K562 (cell line): ENCODE results near the gene NAA80. TPM values are rescaled to one million over a fixed set of nuclear protein-coding genes. Genes with fewer than 3 reads are reported as not detected.

Experiments used
- CBFB ChIP-seq: sonication (generic); formaldehyde crosslinking; IDR thresholded peaks from 2 replicates; pipeline ENCODE4 v1.4.0; 2020; ENCODE audit warnings: mild to moderate bottlenecking, missing genetic modification reagents
- ELF4 ChIP-seq: fragments of 450-650 bp; formaldehyde crosslinking; IDR thresholded peaks from 2 replicates; pipeline ENCODE4 v1.4.0; 2022; ENCODE audit warnings: missing genetic modification characterization
- HOXB6 ChIP-seq: fragments of 250-450 bp; sonication (Bioruptor Pico); IDR thresholded peaks from 2 replicates; pipeline ENCODE4 v1.5.1; 2022; ENCODE audit warnings: mild to moderate bottlenecking, borderline replicate concordance
- MCM2 ChIP-seq: fragments of 450-650 bp; IDR thresholded peaks from 2 replicates; pipeline ENCODE4 v1.6.1; 2017; ENCODE audit warnings: low read depth, mild to moderate bottlenecking
- PRMT5 ChIP-seq: sonication (generic); formaldehyde crosslinking; IDR thresholded peaks from 2 replicates; pipeline ENCODE4 v1.5.0; 2020; ENCODE audit warnings: missing genetic modification reagents
- RBM17 ChIP-seq: fragments of 200-400 bp; formaldehyde crosslinking; IDR thresholded peaks from 2 replicates; pipeline ENCODE4 v1.6.1; 2017; ENCODE audit warnings: low read depth, mild to moderate bottlenecking, low read length, borderline replicate concordance
- TAF9B ChIP-seq: fragments of 450-650 bp; IDR thresholded peaks from 2 replicates; pipeline ENCODE4 v1.6.1; 2018; ENCODE audit warnings: mild to moderate bottlenecking; ENCODE audit not compliant: partially characterized antibody
- ZC3H11A ChIP-seq: IDR thresholded peaks from 2 replicates; pipeline ENCODE4 v1.6.1; 2012; ENCODE audit warnings: low read depth, low read length, improper control_type of control experiment
- polyA plus RNA-seq, 8 experiments: library from polyadenylated mRNA; depleted of rRNA in 4 of 8; stranded (reverse) in 5 of 8; unstranded in 3 of 8; fragments of >200 nt; fragmentation: Nextera tagmentation in 2 of 8; fragmentation: Illumina TruSeq in 1 of 8; extraction: Ambion mirVana in 2 of 8; extraction: Trizol in 1 of 8; gene quantifications; 2 replicates each; pipeline versions ENCODE4 v1.2.1 to v1.2.3, GENCODE V29; 2011 to 2014; ENCODE audit warnings: inconsistent platforms in 1 of 8, missing spikeins in 1 of 8
- total RNA-seq, 7 experiments: library from RNA; depleted of rRNA in 6 of 7; stranded (reverse); fragments of >200 nt in 6 of 7; fragmentation: Illumina TruSeq in 2 of 7; extraction: Trizol in 2 of 7; gene quantifications; 2 replicates each; pipeline versions ENCODE4 v1.2.1 to v1.2.3, GENCODE V29; 2011 to 2021; ENCODE audit warnings: low replicate concordance in 1 of 7
- TF ChIP-seq, protein P1 (sequence below): fragments of 200-800 bp; sonication (Bioruptor generic); IDR thresholded peaks from 2 replicates; pipeline ENCODE4 v1.6.1; 2016; ENCODE audit warnings: missing genetic modification characterization, missing compliant biosample characterization
- TF ChIP-seq, protein P2 (sequence below): IDR thresholded peaks from 3 replicates; pipeline ENCODE4 v1.6.1; 2011; ENCODE audit warnings: borderline replicate concordance, mild to moderate bottlenecking; ENCODE audit not compliant: insufficient read length, insufficient read depth

The NAA80 gene
- total and polyA plus RNA-seq, 9 of the 15 experiments (the other 6 are each of a cell fraction or from before 2014, with no cell fraction given): 0.82 to 24.0 (median 8.6) TPM

DNA sequence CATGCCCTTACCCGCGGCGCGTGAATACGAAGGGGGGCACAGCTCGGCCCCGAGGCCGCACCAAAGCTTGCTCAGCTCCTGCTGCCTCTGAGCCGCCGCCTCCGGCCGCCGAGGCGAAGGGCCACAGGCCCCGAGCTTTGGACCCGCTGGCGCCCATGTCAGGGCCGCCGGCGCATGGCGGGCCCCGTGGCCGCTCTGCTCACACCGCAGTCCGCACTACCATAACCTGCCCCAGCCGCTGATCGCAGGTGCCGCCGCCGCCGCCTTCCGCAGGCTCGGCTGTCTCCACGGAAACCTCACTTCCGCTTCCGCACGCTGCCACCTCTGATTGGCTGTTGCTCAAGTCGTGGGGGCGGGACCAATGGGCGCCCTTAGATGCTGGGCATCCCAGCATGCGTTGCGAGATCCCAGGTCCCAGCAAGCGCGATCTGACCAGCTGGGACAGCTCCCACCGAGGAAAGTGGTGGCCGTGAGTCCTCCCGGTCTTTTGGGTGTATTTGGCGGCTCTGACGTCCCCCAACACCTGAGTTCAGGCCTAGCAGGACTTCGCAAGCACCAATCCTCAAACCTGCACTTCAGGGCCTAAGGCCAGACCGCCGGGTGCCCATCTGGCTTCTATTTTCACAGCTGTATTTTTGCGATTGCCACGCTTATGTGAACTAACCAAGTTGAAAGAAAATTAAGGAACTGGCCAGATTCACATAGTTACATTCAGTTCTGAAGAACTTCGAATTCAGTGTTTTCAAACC is 28.9 kb upstream of the NAA80 start, which contains the start of gene TUSC2 (continued):
- TF ChIP-seq, protein P1, sequence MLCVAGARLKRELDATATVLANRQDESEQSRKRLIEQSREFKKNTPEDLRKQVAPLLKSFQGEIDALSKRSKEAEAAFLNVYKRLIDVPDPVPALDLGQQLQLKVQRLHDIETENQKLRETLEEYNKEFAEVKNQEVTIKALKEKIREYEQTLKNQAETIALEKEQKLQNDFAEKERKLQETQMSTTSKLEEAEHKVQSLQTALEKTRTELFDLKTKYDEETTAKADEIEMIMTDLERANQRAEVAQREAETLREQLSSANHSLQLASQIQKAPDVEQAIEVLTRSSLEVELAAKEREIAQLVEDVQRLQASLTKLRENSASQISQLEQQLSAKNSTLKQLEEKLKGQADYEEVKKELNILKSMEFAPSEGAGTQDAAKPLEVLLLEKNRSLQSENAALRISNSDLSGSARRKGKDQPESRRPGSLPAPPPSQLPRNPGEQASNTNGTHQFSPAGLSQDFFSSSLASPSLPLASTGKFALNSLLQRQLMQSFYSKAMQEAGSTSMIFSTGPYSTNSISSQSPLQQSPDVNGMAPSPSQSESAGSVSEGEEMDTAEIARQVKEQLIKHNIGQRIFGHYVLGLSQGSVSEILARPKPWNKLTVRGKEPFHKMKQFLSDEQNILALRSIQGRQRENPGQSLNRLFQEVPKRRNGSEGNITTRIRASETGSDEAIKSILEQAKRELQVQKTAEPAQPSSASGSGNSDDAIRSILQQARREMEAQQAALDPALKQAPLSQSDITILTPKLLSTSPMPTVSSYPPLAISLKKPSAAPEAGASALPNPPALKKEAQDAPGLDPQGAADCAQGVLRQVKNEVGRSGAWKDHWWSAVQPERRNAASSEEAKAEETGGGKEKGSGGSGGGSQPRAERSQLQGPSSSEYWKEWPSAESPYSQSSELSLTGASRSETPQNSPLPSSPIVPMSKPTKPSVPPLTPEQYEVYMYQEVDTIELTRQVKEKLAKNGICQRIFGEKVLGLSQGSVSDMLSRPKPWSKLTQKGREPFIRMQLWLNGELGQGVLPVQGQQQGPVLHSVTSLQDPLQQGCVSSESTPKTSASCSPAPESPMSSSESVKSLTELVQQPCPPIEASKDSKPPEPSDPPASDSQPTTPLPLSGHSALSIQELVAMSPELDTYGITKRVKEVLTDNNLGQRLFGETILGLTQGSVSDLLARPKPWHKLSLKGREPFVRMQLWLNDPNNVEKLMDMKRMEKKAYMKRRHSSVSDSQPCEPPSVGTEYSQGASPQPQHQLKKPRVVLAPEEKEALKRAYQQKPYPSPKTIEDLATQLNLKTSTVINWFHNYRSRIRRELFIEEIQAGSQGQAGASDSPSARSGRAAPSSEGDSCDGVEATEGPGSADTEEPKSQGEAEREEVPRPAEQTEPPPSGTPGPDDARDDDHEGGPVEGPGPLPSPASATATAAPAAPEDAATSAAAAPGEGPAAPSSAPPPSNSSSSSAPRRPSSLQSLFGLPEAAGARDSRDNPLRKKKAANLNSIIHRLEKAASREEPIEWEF (CRISPR knock-in tag): no peak
- TF ChIP-seq PRMT5 (no peak), ZC3H11A (no peak), RBM17 (no peak), CBFB (no peak), ELF4 (CRISPR knock-in tag) (no peak), MCM2 (no peak), TAF9B (no peak), HOXB6 (CRISPR knock-in tag) (no peak)
- TF ChIP-seq, protein P2, sequence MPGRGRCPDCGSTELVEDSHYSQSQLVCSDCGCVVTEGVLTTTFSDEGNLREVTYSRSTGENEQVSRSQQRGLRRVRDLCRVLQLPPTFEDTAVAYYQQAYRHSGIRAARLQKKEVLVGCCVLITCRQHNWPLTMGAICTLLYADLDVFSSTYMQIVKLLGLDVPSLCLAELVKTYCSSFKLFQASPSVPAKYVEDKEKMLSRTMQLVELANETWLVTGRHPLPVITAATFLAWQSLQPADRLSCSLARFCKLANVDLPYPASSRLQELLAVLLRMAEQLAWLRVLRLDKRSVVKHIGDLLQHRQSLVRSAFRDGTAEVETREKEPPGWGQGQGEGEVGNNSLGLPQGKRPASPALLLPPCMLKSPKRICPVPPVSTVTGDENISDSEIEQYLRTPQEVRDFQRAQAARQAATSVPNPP: no peak
